ENCODE measurements around the gene KIF3A. TPM values are rescaled to one million over a fixed set of nuclear protein-coding genes. Genes with fewer than 3 reads are reported as not detected.

Gene KIF3A
- 10 to 100 TPM in 4 of 12 donors, 1 to 10 TPM in 7, not detected in 1; 7.4 to 23.5 (median 8.9) TPM for polyA plus RNA-seq (ENCODE audit: insufficient read length in 12 of 12)
- long read RNA-seq, donor 1 = 0 reads
- long read RNA-seq, donor 2 = 0 reads
- long read RNA-seq, donor 3 = 0 reads
- long read RNA-seq, donor 4 = 0 reads
- long read RNA-seq, donor 5, partial matches to known transcripts = 0 of 1 reads
- long read RNA-seq, donor 5, other reads (novel, unspliced or antisense) = 0 of 1 reads
- long read RNA-seq, donor 6 = 0 reads
- long read RNA-seq, donor 7 = 0 reads
- long read RNA-seq, donor 8 = 0 reads
- long read RNA-seq, donor 9 = 0 reads
- long read RNA-seq, donor 10 = 0 reads
- long read RNA-seq, donor 11 = 0 reads

GRCh38 chr5:132736853-132737833, at the start of gene KIF3A:
TSS of gene KIF3A (minus strand) at chr5:132737546. CDS start at chr5:132737419, 127 bp downstream.
- peak; percentile 95 for DNase-seq

DNA sequence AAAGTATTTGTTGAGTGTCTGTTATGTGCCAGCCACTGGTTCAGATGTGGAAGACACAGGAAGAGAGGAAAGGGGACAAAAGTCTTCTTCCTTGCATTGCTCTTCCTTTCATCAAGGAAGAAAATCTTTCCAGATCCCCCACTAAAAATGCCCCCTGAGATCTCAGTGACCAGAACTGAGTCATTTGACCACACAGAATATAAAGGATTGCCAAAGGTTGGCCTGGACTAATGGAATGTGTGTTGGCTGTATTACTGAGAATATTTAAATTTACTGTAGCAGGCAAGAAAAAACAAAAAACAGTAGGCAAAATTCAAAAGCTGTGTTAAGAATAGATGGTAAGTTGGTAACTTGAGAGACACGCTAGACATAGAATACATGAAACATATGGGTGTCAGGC, 49.7 kb upstream of the KIF3A start:
- DNase-seq = no peak

GRCh38 chr5:132785864-132786263, 48.5 kb upstream of the KIF3A start:
- DNase-seq = no peak

DNA sequence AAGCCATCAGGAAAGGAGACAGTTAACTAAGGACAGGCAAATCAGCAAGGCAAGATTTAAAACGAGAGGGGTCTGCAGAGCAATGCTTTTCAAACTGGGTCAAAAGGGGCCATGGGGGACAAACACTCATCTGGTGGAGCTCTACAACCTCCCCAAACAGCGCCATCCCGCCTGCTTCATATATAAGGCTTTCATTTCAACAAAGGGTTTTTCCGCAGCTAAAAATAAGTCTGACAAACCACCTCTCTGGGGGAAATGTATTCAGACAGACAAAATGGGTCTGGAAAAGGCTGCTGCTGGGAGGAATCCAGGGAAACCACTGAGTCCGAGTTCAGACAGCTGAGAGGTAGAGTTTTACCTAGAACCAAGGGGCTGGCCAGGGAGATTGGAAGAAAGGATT, 48.0 kb upstream of the KIF3A start:
- DNase-seq = no peak

- no peak for DNase-seq
These were observed 44.8 kb upstream of the KIF3A start for GRCh38 chr5:132782101-132782500.

GRCh38 chr5:132781029-132781428, 43.7 kb upstream of the KIF3A start:
- no peak for DNase-seq

GRCh38 chr5:132780577-132780976, 43.2 kb upstream of the KIF3A start:
- DNase-seq = no peak

- no peak for DNase-seq
These were observed 42.6 kb upstream of the KIF3A start for GRCh38 chr5:132779961-132780360.

DNA sequence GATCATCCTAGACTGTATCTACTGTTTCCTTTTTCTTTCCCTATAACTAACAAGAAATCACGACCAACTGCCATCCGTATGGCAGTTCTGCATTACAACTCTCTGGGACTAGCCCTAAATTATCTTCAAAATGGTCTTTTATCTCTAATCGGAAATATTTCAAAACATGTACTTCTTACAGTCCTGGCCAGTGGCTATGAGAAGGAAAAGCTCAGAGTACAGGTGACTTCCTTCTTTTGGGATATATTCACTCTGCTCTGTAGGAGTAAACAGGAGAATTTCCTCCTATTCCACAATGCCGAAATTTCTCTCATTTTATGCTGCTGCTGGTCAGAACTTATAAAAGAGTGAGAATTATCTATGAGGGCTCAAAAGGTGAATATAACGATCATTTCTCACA, 41.5 kb upstream of the KIF3A start:
- no peak for DNase-seq

DNA sequence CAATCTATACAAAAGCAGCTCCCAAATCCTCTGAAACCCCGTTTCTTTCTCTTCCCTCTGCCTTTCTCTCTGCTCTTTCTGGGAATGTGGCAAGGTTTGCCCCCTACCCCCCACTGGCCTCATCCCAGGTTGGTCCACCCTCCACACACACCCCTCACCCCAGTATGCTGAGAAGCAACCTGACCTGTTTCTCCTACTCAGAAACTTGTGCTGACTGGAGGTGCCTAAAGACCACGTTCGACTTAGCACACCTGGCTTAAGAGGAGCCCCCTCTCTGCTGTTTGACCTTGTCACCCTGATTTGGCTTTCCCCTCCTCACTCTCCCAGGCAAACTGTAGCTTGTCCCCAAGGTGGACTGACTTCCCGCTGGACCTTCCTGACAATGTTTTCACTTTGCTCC, 40.8 kb upstream of the KIF3A start:
- DNase-seq = no peak

DNA sequence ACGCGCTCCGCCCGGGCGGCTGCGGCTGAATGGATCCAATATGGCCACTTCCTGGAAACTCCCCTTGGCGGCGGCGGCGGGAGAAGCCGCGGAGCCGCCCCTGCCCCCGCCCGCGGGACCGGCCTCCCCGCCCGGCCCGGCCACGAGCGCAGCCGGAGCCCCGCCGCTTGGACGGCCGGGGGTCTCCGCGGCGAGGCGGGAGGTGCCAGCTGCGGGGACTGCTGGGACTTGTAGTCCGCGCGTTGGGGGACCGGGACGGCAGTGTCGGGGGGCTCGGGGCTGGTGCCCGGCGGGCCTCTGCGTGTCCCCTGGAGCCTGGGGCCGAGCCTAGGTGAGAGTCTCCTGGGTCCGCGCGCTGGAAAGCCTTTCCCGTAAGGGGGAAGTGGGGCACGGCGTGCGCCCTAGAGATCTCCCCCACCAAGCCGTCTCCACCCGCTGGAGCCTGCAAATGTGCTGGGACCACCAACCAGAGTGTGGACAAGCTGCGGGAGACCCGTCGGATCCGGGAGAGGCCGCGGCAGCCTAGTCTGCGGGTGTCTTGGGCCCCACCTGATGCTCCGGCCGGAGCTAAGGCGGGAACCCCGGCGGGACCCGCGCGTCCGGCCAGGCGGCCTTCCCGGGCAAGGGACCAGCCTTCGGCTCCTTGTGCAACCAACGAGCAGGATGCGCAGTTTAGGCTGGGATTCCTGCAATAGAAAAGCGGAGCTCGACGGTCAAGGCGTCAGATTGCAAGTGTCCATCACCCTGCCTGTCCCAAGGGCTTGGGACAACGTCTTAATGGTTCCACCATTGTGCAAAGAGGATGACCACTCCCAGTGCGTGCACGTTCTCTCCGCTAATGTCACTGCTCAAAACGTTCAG, 40.1 kb upstream of the KIF3A start, which contains the start of gene SEPTIN8:
Gene SEPTIN8, minus strand, starts transcription at position 31 of the 861 bp plus-strand sequence. CDS start 102 bp downstream, outside the sequence.
- DNase-seq = peak; percentile 51

GRCh38 chr5:132776938-132777208, 39.5 kb upstream of the KIF3A start:
- no peak for DNase-seq

- peak; percentile 50 for DNase-seq
These were observed 39.0 kb upstream of the KIF3A start for GRCh38 chr5:132776131-132776937.

DNA sequence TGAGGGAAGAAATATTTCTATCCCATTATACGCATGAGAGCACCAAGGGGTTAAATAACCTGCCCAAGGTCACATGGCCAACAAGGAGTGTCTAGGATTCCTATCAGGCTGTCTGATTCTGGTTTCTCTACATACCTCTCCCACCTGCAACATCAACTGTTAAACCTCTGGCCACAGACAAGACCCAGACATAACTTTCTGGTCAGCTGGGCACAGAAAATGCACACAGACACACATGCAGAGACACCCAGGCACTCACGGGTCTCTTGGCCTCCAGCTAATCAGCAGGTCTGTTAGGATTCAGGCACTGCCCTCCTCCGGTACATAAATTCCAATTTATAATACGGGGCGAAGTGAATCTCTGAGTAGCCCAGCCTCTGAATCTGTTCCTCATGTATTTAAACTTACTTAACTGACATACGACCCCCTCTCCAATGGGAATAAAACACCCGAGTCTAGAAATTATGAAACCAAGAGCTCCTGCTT, 38.2 kb upstream of the KIF3A start:
- no peak for DNase-seq

DNA sequence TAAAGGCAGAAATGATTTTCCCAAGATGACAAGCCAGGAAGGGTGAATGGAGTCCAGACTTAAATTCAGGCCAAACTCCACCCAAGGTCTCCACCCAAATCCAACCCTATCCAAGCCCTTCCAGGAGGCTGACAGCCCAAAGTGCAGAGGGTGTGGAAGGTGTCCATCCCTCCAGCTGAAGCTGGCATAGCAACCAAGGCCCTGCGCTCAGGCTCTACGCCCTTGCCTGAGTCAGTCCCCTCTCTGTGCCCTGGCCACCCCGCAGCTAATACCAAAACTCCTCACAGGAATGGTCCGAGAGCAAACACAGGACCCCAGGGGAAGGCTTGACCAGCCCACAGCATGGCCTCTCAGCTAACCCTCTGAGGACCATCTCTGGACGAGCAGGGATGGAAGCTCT, 37.5 kb upstream of the KIF3A start:
- DNase-seq = no peak

DNA sequence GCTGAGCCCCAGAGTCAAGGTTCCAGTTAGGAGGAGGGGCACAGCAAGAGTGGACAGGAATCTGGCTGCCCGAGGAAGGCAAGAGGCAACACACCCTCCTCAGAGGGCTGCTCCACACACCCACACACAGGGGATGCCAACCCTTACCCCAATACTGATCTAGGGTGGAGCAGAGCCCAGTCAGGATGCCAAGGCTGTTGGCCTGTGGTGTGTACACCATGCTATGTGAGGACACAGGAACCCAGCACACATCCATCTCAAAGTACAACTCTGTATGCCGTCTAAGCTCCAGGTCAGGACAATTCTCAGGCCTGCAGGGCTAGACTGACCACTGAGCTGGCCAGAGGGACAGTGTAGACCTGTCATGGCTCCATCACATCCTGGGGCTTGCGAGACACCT, 37.1 kb upstream of the KIF3A start:
- no peak for DNase-seq

- DNase-seq = no peak
These were observed 36.4 kb upstream of the KIF3A start for GRCh38 chr5:132773601-132774355.

- DNase-seq = no peak
These were observed 35.8 kb upstream of the KIF3A start for GRCh38 chr5:132773114-132773513.

DNA sequence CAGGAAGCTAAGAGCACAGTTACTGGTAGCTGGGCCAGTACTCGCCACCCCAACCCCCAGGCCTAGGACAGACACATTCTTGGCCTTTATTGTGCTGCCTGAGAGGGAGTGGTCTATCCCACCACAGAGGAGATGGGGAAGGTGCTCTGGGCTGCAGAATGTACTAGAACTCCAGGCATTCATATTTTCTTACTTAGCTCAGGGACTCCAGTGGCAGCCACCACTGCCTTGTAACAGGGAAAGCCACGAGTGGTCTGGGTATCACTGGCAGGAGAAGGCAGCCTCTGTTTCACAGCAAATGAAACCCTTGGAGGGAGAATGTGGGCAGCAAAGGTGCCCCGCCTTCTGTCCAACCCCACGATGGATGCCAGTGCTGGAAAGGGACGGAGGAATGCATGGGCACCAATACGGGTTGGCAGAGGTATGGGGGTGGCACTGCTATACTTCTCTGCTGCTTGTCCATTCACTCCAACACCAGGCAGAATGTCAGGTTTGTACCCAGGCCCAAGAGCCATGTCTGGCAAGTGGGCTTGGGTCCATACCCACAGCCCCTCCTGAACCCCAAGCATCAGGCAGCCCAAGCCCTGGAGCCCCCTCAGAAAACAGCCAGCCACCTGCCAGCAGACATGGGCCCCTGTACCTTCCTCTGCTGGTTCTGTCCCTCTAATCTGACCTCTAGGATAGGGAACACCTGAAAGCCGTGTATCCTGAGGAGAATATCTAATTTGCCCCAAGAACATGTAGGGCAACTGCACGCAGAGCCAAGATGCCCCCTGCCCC, 35.1 kb upstream of the KIF3A start:
- no peak for DNase-seq

Data from muscle of arm (tissue), 14 donors.